NCI-H2107 treated with DMSO at 0.1 percent for 48 hours (cell line): Measurements from ENCODE around the gene IQCM.

Experiments
- DNase-seq: peaks from one replicate; lab custom pipeline; 2025; ENCODE audit not compliant: unreplicated experiment; lab: John Stamatoyannopoulos, UW

Gene IQCM, protein sequence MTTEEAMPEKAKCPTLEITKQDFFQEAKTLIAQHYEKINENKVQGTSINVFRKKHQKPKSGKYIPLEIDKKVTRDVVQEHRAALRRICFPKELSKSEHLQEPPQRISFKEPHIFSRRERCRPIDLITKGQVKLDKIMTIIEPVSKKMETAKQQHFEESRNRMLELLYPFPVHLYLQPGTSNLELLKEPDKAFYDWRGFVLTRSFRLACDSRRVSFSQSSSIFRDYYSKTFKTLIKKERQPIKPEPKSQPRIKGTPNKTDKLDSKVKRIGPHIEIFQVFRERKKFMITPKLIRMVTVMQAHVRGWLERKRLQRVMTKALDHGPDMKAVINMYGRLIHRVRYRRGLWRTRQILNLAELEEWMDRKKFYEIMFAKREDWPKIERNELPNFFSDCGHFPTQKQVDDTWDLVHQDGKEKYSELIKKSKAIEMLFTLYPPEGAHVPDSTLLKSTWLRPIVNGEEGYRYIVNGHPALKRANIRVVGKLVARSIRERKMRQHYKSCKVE

DNA sequence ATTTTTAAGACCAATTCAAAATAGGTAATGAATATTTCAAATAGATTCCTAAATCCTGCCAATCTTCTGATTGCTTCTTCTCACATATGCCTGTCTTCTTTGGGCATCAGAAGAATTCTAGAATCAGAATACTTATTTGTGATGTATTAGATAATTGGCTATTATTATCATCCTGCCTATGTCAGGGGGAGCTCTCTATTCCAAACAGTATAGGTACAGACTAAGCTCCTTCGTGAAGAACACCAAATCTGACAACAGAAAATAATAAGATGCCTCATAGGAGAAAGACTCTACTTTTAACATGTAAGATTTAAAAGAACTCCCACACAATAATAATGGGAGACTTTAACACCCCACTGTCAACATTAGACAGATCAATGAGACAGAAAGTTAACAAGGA is at the start of gene IQCM:
Gene IQCM, minus strand, starts transcription at position 101 of the 400 bp plus-strand sequence. CDS start 73,152 bp downstream, outside the sequence.
- DNase-seq = no peak

DNA sequence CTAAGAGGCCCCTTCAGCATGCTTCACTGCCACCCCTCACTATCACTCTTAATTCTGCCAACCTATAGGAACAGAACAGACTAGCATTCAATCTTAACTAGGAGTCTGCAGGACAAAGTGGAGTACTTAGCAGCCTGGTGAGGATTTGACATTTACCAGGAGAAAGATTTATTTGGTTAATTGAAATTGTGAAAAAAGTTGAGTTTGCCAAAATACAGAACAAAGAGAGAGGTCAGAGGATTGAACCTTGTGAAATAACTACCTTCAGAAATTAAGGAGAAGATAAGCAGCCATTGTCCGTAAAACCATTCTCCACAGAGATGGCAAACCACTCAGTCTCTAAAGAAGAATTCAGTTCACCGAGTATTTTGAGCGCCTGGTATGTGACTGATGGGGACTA is 41.8 kb upstream of the IQCM start:
- DNase-seq = no peak

DNA sequence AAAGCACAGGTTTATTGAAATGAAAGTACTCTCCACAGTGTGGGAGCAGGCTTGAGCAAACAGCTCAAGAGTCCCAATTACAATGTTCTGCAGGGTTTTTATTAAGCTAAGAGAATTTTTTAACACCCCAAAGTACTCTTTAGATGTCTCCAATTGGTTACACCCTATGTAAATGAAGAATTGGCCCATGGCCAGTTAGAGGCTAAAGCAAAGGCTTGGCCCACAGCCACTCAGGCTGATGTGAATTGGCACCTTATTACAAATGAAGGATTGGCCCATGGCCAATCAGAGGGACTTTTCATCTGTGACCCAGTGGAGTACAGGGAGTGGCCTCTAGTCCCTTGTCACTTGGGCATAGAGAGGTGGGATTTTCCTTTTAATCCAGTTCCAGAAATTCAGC is 30.1 kb upstream of the IQCM start:
- no peak for DNase-seq

DNA sequence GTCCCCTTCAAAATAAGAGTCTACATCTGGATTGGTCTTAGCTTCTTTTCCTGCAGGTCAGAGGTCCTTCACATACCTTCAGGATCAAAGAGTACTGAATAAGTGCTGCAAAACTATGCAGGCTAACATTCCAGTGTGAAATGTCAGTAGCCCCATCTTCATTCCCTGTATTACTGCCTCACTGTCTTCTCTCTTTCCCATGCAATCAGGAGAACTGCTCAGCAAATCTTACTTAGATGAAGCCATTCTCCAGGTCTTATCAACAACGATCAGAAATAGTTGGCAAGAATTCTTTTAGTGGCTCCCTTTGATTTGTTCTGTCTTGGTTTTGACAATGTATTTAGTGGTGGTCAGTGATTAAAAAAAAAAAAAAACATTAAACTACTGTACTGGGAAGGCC is 26.0 kb upstream of the IQCM start:
- DNase-seq = no peak

DNA sequence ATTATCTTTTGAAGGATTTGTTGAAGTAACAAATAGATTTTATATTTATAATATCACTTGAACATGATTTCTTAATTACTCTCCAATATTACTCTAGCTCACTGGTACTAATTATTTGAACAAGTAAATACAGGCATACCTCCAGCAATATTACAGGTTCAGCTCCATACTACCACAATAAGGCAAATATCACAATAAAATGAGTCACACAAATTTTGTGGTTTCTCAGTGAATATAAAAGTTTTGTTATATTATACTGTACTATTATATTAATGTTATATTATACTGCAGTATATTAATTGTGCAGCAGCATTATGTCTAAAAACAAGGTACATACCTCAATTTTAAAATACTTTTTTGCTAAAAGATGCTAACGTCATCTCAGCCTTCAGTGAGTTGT is 22.4 kb upstream of the IQCM start:
- DNase-seq = no peak

DNA sequence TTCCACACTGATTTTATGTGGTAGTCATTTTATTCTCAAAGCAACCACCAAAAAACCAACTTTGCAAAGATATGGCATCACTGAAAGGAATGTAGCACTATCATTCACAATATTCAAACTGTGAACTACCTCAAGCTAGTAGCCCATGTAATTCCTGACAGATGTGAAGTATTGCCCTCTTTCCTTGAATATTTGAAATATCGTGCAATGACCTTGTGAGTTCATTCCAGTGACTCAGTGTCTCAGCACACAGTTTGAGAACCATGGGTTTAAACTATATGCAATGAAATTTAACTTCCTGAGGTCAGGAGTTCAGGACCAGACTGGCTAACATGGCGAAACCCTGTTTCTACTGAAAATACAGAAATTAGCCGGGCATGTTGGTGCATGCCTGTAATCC is 20.9 kb upstream of the IQCM start:
- no peak for DNase-seq

DNA sequence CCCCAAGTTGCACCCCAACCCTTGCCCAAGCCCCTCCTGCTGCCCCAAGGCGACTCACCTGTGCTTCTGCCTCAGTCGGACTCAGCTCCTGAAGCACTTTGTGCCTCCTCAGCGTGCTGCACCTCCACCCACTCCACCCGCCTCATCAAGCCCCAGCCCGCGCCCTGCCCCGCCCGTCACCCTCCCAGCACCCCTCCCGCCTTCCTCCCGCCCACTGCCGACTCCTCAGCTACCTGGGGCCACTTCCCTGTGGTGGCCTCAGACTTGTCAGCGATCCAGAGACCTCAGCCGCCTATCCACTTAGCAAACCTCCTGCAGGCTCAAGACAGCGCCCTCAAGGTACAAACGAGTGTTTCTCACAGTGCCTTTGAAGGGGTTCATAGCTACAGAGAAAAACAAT is 19.6 kb upstream of the IQCM start:
- no peak for DNase-seq

DNA sequence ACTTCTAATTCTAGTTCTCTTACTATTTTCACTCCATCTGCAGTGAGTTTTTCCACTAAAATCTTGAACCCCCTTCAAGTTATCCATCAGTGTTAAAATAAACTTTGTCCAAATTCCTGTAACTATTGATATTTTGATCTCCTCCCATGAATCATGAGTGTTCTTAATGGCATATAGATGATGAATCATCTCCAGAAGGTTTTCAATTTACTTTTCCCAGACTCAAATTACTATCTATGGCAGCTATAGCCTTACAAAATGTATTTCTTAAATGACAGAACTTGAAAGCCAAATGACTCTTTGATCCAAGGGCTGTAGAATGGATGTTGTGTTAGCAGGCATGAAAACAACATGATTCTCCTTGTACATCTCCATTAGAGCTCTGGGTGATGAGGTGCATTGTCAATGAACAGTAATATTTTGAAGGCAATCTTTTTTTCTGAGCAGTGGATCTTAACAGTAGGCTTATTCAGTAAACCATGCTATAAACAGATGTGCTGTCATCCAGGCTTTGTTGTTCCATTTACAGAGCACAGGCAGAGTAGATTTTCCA is 16.1 kb upstream of the IQCM start:
- DNase-seq = no peak

DNA sequence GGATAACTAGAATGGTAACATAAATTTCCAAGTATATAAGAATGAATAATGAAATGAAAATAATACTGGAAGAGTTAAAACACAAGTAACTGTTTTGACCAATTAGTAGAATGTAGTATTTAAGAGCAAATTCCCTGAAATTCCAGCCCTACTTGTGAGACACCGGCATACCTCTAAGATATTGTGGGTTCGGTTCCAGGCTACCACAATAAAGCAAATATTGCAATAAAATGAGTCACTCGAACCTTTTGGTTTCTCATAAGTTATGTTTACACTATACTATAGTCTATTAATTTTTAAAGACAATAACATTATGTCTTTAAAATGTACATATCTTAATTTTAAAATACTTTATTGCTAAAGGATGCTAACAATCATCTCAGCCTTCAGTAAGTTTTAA is 15.2 kb upstream of the IQCM start:
- DNase-seq = no peak

DNA sequence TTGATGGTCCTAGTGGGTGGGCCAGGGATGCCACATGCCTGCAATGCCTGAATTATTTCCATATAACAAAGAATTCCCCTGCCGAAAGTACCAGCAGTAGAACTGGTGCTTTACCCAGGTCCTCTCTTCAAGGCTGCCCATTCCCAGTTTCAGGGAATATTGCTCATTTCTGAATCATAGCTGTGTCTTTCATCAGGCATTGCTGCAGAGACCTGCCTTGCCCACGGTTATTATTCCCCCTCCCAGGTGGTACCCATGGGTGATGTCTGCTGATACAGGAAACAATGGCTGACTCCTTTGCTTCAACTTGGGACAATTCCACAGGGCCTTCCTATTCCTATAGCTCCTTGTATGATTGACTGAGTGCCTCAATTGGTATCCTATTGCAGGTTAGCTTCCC is 9.7 kb upstream of the IQCM start:
- DNase-seq = no peak

DNA sequence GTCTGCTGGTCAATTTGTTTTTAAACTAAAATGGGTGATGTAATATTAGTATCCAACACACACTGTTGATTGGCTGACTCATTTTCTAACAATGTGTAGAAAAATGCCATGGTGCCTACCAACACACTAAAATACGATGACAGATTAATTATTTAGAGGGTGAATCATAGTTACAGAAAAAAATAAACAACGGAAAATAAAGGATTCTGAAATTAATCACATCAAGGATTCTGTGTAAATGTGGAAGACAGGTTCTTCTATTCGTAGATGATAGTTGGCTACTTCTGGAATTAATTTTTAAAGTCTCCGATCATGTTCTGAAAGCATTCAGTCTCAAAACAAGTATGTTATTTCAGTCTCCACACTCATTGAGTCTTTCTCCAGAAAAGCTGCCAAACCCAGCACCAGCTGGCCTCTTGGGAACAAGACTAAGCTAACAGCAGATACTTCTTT is 8.2 kb upstream of the IQCM start:
- DNase-seq = no peak

DNA sequence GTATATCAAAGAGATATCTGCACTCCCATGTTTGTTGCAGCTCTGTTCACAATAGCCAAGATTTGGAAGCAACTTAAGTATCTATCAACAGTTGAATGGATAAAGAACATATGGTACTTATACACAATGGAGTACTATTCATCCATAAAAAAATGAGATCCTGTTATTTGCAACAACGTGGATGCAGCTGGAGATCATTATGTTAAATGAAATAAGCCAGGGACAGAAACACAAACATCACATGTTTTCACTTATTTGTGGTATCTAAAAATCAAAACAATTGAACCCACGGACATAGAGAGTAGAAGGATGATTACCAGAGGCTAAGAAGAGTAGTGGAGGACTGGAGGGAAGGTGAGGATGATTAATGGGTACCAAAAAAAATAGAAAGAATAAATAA is 14.2 kb downstream of the IQCM start:
- DNase-seq = no peak

DNA sequence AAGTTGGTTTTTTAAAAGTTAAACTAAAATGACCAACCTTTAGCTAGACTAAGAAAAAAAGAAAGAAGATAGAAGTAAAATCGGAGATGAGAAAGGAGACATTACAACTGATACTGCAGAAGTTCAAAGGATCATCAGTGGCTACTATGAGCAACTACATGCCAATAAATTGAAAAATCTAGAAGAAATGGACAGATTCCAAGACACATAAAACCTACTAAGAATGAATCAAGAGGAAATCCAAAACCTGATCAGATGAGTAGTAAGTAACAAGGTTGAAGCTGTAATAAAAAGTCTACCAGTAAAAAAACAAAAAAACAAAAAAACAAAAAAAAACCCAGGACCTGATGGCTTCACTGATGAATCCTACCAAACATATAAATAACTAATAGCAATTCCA is 16.1 kb downstream of the IQCM start:
- DNase-seq = no peak

DNA sequence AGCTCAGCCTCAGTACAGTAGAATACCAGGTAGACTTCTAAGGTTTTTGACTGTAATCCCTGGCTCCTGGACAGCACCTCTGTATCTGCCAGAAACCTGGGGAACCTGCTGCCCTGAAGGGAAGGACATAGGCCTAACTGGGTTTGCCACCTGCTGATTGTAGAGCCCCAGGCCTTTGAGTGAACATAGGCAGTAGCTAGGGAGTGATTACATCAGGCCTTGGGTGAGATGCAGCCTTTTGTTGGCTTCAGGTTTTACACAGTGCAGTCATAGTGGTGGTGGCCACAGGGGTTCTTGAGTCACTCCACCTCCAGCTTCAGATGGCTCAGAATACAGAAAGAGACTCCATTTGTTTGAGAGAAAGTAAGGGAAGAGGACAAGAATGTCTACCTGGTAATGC is 19.3 kb downstream of the IQCM start:
- no peak for DNase-seq

DNA sequence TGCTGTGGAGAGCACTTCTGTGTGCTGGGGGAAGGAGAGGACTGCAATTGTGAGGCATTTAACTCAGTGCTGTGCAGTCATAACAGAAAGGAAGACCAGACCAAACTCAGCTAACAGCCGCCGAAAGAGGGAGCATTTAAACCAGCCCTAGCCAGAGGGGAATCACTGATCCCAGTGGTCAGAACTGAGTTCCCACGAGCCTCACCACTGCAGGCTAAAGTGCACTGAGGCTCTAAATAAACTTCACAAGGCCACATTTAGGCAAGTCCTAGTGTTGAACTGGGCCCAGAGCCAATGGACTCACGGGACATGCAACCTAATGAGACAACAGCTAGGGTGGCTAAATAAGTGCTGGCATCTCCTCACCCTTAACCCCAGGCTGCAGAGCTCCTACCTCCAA is 20.4 kb downstream of the IQCM start:
- DNase-seq = no peak

DNA sequence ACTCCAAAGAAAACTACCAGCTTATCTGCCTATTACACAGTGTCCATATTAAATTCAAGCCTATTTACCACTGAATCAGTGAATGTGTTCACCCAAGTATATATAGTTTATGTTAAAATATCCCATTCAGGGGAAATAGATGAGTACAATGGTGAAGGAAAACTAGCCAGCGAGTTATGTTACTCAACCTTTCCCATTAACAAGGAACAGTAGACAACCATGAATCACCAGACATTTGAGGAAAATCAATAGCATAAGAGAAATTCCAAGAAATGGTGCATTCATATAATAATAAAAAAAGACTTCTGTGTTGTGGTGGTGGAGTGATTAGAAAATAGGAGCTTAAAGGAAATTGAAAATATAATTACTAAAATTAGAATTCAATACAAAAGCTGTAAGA is 21.3 kb downstream of the IQCM start:
- DNase-seq = no peak

DNA sequence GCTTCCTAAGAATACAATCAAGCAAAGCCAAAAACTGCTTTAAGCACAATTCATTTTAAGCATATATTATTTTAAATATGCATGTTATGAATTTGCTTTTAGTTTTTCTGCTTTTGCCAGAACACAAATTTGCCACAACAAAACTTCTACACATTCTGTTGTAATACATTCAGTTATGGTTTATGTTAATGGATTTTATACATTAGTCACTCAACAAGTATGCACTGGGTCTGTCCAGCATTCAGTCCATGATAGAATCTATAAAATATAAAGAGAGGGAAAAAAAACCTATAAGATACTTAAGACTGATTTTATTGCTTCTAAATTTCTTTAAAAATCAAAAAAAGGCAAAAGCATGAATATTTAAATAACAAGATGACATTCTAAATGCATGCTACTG is 22.2 kb downstream of the IQCM start:
- no peak for DNase-seq

DNA sequence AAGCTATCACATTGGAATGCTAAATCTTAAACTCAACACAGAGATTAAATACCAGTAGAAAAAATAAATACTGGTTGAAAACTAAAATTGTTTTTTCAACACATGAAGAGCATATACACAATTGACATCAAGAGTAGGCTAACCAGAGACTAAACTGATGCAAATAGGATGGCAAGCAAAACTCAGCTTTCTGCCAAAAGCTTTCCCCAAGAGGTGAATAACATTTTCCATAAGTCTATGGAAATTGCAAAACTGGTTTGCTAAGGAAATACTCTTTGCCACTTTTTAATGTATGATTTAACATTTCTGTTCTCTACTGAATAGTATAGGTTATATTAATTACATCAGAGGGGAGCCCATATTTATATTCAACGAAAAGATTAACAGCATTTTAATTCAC is 23.8 kb downstream of the IQCM start:
- no peak for DNase-seq

DNA sequence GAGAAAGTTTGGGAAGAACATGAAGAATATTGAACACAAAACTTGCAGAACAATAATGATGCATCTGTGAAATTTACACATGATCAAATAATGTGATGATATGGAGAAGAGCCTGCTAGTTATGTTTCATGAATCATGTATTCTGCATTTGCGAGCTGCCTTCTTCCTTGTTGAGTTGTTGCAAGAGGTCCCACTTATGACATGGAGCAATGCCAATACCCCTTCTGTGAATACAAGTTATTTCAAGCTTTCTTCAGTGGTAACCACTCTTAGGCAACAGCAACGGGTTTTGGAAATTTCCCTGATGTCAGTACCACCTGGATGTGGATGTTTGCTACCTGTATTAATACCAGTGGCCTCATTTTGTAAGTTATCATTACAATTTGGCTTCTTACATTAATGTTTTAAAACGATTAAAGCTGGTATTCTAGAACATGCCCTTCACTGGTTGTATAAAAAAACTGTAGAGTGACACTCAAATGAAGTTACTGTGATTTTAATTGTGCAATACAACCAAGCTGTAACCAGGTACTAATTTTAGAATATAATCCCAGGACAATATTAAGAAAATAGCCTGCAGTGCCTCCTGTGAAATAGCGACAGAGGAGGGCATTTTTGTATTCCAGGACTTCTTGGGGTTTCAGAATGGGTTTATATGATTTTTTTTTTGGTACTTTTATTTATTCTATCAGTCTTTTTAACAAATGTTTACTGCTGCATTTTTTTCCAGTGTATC is 25.3 kb downstream of the IQCM start:
- DNase-seq = no peak

DNA sequence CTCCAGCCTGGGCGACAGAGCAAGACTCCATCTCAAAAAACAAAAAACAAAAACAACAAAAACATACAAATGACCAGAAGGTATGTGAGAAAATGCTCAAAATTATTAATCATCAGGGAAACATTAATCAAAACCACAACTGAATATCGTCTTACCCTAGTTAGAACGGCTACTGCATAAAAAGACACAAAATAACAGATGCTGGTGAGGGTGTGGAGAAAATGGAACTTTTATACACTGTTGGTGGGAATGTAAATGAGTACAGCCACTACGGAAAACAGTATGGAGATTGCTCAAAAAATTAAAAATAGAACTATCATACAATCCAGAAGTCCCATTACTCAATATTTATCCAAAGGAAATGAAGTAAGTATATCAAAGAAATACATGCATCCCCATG is 27.3 kb downstream of the IQCM start:
- no peak for DNase-seq

DNA sequence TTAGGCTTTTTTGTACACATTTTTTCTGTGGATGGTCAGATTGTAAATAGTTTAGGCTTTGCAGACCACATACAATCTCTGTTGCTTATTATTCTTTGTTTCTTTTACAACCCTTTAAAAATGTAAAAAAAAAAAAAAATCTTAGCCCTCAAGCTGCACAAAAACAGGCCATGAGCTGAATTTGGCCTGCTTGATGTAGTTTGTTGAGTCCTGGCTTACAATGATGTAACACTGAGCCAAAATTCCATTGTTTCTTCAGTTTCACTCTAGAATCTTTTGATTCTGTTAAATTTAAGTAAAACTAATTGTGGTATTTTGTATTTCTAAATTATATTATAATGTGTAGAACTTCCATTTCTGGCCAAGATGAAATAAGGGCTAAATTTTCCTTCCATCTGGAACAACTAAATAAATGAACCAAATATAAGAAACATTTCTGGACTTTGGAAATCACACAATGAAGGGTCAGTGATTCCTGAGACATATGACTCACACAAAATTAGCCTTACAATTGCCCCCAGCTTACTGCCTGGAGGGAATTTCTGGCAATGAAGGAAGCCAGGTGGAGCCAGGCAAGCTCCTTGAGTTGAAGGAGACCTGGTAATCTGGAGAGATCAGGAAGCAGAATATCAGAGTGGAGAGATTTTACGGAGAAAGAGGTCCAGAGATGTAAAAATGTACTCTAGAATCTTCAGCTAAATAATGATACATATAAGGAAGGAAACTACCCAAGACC is 29.8 kb downstream of the IQCM start:
- DNase-seq = no peak
